22Rv1 (cell line): ENCODE data around the gene ACSBG1.
"Not testable (repeated sequence)": the region's sequence is repeated elsewhere in the genome, so short reads cannot be mapped to it uniquely, and the experiment has no call there.

Experiments
- H3K27ac ChIP-seq: fragments of 450-650 bp; 2 replicates; pipeline ENCODE4 v1.5.1; 2017
- CTCF ChIP-seq: fragments of 450-650 bp; IDR thresholded peaks from 2 replicates; pipeline ENCODE4 v1.5.1; 2017; ENCODE audit warnings: mild to moderate bottlenecking
- ZFX ChIP-seq: fragments of 450-650 bp; IDR thresholded peaks from 2 replicates; pipeline ENCODE4 v1.6.1; 2017; ENCODE audit warnings: antibody characterized with exemption, borderline replicate concordance

Gene ACSBG1

GRCh38 chr15:78249131-78249530, 14.8 kb upstream of the ACSBG1 start:
- TF ChIP-seq CTCF, result no peak
- no peak for TF ChIP-seq ZFX
- H3K27ac ChIP-seq, result no peak overlapping the region

- TF ChIP-seq CTCF, result no peak
- no peak overlapping the region for H3K27ac ChIP-seq
Measured at GRCh38 chr15:78247911-78248310, 13.5 kb upstream of the ACSBG1 start.

- not testable (repeated sequence) for H3K27ac ChIP-seq
Measured at GRCh38 chr15:78245976-78246620, 11.7 kb upstream of the ACSBG1 start.

- H3K27ac ChIP-seq, result not testable (repeated sequence)
Measured at GRCh38 chr15:78245392-78245791, 11.0 kb upstream of the ACSBG1 start.

GRCh38 chr15:78244893-78245292, 10.5 kb upstream of the ACSBG1 start:
- TF ChIP-seq ZFX (no peak), CTCF (no peak)
- no peak overlapping the region for H3K27ac ChIP-seq

GRCh38 chr15:78244101-78244500, 9.7 kb upstream of the ACSBG1 start:
- H3K27ac ChIP-seq, result no peak overlapping the region
- TF ChIP-seq ZFX (no peak), CTCF (no peak)

- no peak for TF ChIP-seq ZFX
- TF ChIP-seq CTCF, result no peak
- no peak overlapping the region for H3K27ac ChIP-seq
Measured at GRCh38 chr15:78243491-78243941, 9.2 kb upstream of the ACSBG1 start.

GRCh38 chr15:78243058-78243457, 8.7 kb upstream of the ACSBG1 start:
- TF ChIP-seq CTCF, result no peak
- no peak overlapping the region for H3K27ac ChIP-seq
